ENCODE measurements around the gene MYO7B.

MYO7B gene

GRCh38 chr2:127650785-127651380 is 115.4 kb downstream of the MYO7B start:
- DNase-seq (ENCODE audit: low spot score), result no peak

GRCh38 chr2:127651381-127651809 is 115.9 kb downstream of the MYO7B start:
- no peak for DNase-seq (ENCODE audit: low spot score)

GRCh38 chr2:127651971-127652550 is 116.6 kb downstream of the MYO7B start:
- no peak for DNase-seq (ENCODE audit: low spot score)

- no peak for DNase-seq (ENCODE audit: low spot score)
These were observed 117.4 kb downstream of the MYO7B start for GRCh38 chr2:127652786-127653357.

- no peak for DNase-seq (ENCODE audit: low spot score)
These were observed 118.1 kb downstream of the MYO7B start for GRCh38 chr2:127653421-127654083.

- no peak for DNase-seq (ENCODE audit: low spot score)
These were observed 118.8 kb downstream of the MYO7B start for GRCh38 chr2:127654084-127654837.

- DNase-seq (ENCODE audit: low spot score), result no peak
These were observed 119.3 kb downstream of the MYO7B start for GRCh38 chr2:127654838-127655175.

- DNase-seq (ENCODE audit: low spot score), result no peak
These were observed 120.0 kb downstream of the MYO7B start for GRCh38 chr2:127655209-127656073.

GRCh38 chr2:127656569-127657231 is 121.2 kb downstream of the MYO7B start:
- no peak for DNase-seq (ENCODE audit: low spot score)

GRCh38 chr2:127657232-127657595 is 121.7 kb downstream of the MYO7B start:
- DNase-seq (ENCODE audit: low spot score), result no peak

- DNase-seq (ENCODE audit: low spot score), result no peak
These were observed 122.7 kb downstream of the MYO7B start for GRCh38 chr2:127658146-127658545.

- no peak for DNase-seq (ENCODE audit: low spot score)
These were observed 123.3 kb downstream of the MYO7B start for GRCh38 chr2:127658641-127659407.

GRCh38 chr2:127659408-127660290 is 124.2 kb downstream of the MYO7B start:
- DNase-seq (ENCODE audit: low spot score), result no peak

GRCh38 chr2:127660291-127660578 is 124.8 kb downstream of the MYO7B start:
- DNase-seq (ENCODE audit: low spot score), result no peak

GRCh38 chr2:127661072-127661649 is 125.7 kb downstream of the MYO7B start:
- no peak for DNase-seq (ENCODE audit: low spot score)

- no peak for DNase-seq (ENCODE audit: low spot score)
These were observed 126.5 kb downstream of the MYO7B start for GRCh38 chr2:127661949-127662510.

GRCh38 chr2:127662937-127663565 is 127.6 kb downstream of the MYO7B start:
- no peak for DNase-seq (ENCODE audit: low spot score)

GRCh38 chr2:127663566-127664064 is 128.1 kb downstream of the MYO7B start:
- no peak for DNase-seq (ENCODE audit: low spot score)
